Endometrium (tissue), 2 donors: ENCODE results near the gene GPR89A.
A peak's percentile ranks its signal among the peaks of the same experiment; 100 is the strongest.
"Not testable (repeated sequence)": the region's sequence is repeated elsewhere in the genome, so short reads cannot be mapped to it uniquely, and the experiment has no call there.

Source experiments
- FAIRE-seq: peaks from 2 replicates; lab custom pipeline; 2012; peaks lifted over from hg19 to GRCh38; lab: Jason Lieb, UNC
- donor health status: control.
- donor health status: control.

GPR89A gene

DNA sequence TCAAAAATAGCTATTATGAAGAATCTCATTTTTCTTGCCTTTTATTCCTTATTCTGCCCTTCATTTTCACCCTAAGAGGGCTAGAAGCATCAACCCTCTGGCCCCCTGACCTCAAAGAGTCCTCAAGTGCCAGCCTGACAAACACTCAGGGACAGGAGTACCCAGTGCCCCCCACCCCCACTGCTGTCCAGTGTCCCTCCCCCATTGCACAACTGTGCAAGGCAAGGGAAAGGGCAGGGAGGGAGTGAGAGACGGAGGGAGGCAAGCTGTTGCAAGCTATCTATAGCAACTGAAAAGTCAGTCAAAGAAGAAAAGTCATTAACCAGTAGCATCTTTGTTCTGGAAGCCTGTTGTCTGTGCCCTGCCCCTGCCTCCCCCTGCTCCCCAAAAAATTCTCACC, 78.3 kb downstream of the GPR89A start:
- FAIRE-seq, result not testable (repeated sequence)

DNA sequence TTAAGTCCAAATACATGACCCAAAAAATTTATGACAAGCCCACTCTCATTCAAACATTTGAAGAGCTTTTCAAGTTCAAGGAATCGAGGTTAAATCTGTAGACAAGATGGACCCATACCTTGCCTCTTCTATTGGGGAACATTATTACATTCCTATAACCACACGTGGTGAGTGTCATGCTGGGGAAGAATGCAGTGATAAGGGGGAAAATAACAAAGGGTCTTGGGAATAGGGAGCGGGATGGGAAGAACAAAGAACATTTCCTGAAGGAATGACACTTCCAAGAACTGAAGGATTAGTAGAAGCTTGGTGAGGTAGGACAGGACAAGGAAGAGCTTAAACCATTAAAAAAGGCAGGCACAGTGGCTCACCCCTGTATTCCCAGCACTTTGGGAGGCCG, 80.5 kb downstream of the GPR89A start:
- no peak for FAIRE-seq

DNA sequence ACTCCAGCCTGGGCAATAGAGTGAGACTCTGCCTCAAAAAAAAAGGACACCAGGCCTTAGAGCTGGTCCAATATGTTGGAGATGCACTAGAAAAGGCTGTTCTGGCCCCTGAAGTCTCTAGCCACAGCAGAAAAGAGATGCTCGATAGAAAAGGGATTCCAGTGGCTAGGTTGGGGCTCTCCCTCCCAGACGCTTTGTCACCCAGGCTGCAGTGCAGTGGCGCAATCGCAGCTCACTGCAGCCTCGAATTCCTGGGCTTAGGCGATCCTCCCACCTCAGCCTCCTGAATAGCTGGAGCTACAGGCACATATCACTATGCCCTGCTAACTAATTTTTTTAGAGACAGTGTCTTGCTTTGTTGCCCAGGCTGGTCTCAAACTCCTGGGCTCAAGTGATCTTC, 81.1 kb downstream of the GPR89A start:
- FAIRE-seq, result no peak

DNA sequence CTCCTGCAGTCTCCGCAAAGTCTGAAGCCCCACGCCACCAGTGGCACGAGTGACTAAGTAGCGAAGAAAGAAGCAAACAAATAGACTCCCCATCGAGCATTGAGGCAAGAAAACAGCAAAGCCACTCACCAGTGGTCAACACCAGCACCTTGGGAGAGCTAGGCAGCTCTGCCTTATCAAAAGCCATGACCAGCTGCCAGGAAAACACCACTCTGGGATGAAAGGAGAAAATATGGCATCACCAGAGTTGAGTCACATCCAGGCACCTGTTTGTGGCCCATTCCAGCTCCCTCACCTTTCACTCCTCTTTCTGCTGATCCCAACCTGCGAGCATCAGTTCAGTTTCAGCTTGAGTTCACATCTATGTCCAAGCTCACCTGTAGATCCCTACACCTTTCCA, 82.1 kb downstream of the GPR89A start:
- no peak for FAIRE-seq

DNA sequence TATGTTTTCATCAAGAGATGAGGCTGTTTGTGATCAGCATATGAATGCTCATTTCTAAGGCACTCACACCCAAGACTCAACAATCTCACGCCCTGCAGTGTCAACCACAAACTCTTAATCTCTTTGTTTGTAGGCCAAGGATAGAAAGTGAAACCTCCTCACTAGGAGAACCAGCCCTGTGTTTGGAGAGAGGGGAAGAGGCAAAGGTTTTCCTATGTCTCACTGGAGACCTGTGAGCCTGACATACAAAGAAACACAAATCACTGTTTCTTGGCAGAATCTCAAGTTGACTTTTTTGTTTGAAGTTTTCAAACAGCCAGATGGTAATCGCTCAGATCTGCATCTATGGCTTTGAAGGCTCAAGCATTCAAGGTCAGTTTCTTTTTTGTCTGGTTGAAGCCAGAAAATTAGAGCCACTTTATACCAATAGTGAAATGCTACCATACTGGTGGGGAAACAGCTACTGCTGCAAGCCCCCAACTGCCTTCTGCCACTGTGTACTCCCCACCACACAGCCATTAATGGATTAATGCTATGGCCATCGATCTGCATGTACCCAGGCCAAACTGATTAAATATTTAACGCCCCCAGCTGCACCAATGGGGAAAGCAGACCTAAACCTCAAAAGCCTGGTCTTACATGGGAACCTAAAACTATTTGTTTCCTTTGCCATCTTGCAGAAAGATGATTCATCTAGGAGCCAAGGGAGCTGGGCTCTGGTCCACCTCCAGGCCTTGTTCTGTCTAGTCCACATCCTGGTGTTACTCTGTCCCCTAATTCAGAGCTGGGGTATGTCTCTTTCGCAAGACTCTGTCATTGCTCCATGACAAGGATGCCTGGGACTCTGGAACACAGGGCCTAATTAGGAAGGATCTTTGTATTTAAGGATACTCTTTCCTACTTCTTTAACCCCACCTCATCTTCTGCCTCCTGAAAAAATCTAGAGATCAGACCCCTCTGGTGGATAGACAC, 83.1 kb downstream of the GPR89A start:
- peak; percentile 8 for FAIRE-seq

- FAIRE-seq, result no peak
Measured at GRCh38 chr1:145692785-145693443, 85.1 kb downstream of the GPR89A start.

- no peak for FAIRE-seq
Measured at GRCh38 chr1:145695821-145696629, 88.2 kb downstream of the GPR89A start.

DNA sequence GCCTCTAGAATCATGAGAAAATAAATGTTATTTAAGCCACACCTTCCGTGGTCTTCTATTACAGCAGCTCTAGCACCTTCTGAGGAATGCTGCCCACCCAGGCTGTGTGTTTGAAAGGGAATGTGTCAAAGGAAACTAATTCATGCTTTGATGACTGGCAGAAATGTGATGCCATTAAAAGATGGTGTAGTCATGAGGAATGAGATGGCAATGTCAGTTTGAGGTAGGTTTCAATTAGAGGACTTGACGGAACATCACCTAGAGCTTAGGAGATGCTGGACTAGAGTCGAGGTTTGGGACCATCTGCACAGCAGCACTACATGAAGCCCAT, 88.8 kb downstream of the GPR89A start:
- no peak for FAIRE-seq

- no peak for FAIRE-seq
Measured at GRCh38 chr1:145701306-145701862, 93.6 kb downstream of the GPR89A start.

DNA sequence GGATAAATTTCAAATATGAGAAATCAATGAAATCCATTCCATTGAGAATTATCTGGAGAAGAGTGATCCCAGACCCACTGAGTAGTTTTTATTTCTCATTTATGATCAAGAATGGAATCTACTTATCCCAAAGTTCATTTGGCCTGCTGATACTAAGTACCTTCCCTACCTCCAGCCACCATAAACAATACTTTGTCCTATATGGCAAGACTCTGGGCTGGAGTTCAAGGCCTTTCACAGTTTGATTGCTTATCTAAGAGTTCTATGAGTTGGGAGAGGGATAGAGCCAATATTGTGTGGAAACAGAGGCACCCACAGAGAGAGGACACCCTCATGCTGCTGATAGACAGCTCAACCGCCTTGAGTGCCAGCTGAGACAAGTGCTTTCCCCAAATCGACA, 94.3 kb downstream of the GPR89A start:
- FAIRE-seq, result no peak

DNA sequence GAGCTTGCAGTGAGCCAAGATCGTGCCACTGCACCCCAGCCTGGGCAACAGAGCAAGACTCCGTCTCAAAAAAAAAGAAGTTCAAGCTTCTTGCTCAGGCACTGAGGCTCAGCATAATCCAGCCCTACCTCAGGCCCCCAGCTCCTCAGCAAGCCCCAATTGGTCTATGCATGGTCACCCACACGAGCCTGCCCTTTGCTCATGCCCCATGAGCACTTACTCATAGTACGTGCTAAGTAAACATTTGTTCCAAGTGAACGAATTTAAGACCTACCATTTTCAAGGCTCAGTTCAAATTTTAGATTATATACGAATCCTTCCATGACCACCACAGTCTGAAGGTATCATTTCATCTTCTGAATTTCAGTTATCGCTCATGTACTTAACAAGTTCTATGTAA, 95.0 kb downstream of the GPR89A start:
- FAIRE-seq, result no peak

- FAIRE-seq, result no peak
Measured at GRCh38 chr1:145705622-145706021, 97.8 kb downstream of the GPR89A start.

- FAIRE-seq, result no peak
Measured at GRCh38 chr1:145706086-145706664, 98.4 kb downstream of the GPR89A start.

DNA sequence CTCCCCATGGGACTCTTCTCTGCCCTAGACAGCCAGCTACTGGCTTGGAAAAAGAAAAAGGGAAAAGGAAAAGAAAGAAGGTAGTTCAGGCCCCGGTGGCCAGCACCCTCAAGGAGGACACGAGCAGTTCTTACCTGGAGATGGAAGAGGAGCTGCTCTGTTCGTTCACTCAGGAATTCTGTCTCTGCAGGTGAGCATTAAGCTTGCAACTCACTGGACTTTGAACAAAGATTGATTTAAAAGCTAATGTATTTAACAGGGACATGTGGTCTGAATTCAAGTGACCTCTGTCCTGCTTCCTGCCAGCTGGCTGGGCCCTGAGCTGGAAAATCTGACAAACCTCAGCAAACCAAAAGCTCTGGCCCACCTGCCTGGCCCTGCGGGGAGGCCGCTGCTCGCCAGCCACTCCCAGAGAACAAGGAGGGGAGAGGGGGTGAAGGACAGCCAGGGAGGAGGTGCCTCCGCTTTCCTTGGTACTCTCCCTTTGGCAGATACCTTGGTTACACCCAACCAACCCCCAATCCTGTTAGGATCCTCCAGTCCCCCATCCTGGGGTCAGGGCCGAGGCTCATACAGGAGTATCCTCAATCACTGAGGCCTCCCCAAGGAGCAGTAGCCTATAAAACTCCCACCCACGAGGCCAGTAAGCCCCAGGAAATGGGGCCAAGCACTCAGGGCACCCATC, 99.5 kb downstream of the GPR89A start, which contains the start of gene PDZK1:
PDZK1 (minus strand) TSS at position 186 of the 685 bp plus-strand sequence. CDS start 19,347 bp downstream, outside the sequence.
- no peak for FAIRE-seq

DNA sequence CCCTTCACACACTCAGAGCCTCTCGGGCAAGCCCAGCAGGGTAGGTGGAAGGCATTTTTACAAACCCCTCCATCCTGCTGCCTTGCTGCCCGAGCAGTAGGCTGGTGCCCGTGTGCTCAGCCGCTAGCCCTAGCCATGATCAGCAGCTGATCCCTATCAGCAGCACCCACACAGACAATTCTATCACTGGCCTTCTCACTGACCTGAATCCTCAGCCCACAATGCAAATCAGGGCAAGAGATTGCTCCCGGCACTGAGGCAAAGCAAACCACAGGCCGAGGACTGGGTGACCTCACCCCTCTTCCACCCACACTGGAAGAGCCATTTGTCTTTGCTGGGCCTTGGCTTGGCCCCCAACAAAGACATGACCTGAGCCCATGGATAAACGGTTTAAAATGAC, 100.3 kb downstream of the GPR89A start:
- no peak for FAIRE-seq

GRCh38 chr1:145710291-145711027, 102.7 kb downstream of the GPR89A start:
- no peak for FAIRE-seq

DNA sequence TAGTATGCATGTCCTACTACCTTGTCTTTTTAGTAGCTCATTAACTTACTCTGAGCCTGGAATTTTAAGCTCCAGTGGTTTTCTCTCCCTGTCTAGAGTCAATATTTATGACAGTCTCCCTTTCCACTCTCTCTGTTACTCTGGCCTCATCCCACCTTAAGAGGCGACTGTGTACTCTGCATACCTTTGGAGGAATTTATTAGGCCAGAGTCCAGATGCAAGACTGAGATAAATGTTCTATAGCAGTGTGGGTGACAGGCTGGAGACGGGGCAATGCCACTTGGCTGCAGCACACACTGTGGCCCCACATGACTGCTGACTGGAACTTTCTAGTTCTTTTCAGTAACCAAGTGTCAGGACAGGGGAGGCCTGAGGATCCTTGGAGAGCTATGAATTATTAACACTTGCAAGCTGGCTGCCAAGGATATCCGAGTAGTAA, 103.4 kb downstream of the GPR89A start:
- no peak for FAIRE-seq

DNA sequence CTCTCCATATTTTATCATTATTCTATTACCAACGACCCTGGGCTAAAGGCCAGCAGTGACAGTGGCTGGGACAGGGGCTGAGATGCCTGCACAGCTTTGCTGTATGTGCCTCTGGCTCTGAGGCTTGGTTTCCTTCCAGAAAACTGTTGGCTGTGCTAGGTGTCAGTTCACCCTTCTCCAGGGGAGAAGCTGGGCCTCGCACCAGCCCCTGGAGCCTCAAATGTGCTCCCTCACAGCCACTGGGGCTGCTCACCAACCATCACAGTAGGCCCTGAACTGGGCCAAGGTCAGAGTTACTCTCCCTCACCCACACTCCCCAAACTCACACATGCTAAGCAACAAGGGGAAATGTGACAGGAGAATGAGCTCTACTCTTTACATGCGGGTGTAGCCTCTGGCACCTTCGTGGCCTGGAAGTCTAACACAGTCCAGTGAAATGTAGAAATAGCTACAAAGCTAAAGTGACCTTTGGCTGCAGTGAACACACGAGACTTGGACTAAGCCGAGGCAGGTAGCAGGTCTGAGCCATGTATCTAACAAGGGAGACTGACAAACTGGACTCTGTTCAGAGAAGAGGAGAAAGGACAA, 106.8 kb downstream of the GPR89A start:
- FAIRE-seq, result no peak

DNA sequence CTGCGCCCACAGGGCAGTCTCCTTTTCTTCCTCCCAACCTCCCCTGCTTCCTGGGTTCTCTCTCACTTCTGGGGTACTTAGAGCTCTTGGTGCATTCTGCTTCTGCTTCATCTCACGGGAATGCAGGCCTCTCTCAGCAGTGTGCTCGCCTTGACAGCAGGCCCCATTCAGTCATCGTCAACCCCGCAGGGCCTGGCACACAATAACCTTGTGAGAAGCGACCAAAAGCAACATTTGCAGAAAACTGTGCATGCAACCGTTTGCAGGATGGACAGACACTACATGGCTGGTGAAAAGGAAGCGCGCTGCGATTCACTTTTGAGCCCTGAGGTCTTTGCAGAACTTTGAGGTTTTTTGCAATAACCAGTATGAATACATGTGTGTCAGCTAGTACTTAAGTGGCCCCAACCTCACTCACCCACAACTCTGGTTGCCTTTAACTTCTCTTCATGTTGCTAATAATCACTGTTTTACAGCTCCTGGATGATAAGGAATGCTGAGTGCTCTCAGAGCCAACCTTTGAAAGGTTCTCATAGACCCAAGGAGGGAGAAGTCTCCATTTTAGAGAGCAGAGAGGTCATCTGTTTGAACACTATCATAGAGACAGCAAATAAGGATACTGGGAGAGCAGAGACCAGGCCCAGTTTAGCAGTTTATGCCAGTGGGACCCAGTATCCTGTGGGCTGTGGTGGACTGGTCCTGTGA, 109.0 kb downstream of the GPR89A start:
- no peak for FAIRE-seq
